Measurements from ENCODE around the gene PTGR2.

GRCh38 chr14:73809391-73809790, 42.2 kb upstream of the PTGR2 start:
- TF ChIP-seq CTCF (IDR thresholded peaks at IDR 0.05; ENCODE audit: low read depth, low read length, missing input control) (no peak), HNF4A (conservative IDR thresholded peaks at IDR 0.05) (no peak), MAX (IDR thresholded peaks at IDR 0.05) (no peak), RAD21 (IDR thresholded peaks at IDR 0.05) (no peak), ATF3 (IDR thresholded peaks at IDR 0.05) (no peak), TAF1 (conservative IDR thresholded peaks at IDR 0.05) (no peak), REST (IDR thresholded peaks at IDR 0.05) (no peak), ZBTB33 (IDR thresholded peaks at IDR 0.05) (no peak)
